HepG2 (cell line): ENCODE data around the gene COG1. TPM values are rescaled to one million over a fixed set of nuclear protein-coding genes. Genes with fewer than 3 reads are reported as not detected.

Experiments
- ASH2L ChIP-seq: fragments of 300-600, 200-600 bp; sonication (generic); IDR thresholded peaks from 2 replicates; pipeline ENCODE4 v1.7.0; 2017; ENCODE audit warnings: low read depth, mild to moderate bottlenecking, moderate library complexity, mixed read lengths, low read length; ENCODE audit not compliant: insufficient read length
- CBX1 ChIP-seq: IDR thresholded peaks from one replicate; pipeline ENCODE4 v1.6.1; 2016; ENCODE audit warnings: antibody characterized with exemption, low read depth
- CREB1 ChIP-seq, 2 experiments: fragments of 450-650 bp in 1 of 2; IDR thresholded peaks; 2 replicates each; pipeline ENCODE4 v1.6.1; 2016 to 2017; ENCODE audit warnings: control low read depth in 1 of 2, mild to moderate bottlenecking in 1 of 2, missing compliant biosample characterization in 1 of 2, missing genetic modification characterization in 1 of 2
- ELK4 ChIP-seq: sonication (generic); formaldehyde crosslinking; IDR thresholded peaks from 2 replicates; pipeline ENCODE4 v1.9.0; 2021; ENCODE audit warnings: missing genetic modification reagents, borderline replicate concordance
- HMGXB3 ChIP-seq: sonication (generic); formaldehyde crosslinking; IDR thresholded peaks from 2 replicates; pipeline ENCODE4 v1.4.0; 2020; ENCODE audit warnings: missing genetic modification reagents, borderline replicate concordance
- HNRNPL ChIP-seq: fragments of 200-400 bp; formaldehyde crosslinking; IDR thresholded peaks from 2 replicates; pipeline ENCODE4 v1.6.1; 2017; ENCODE audit warnings: mild to moderate bottlenecking, low read depth, low read length
- JARID2 ChIP-seq: sonication (generic); formaldehyde crosslinking; IDR thresholded peaks from 2 replicates; pipeline ENCODE4 v1.8.1; 2023; ENCODE audit warnings: missing genetic modification reagents, inconsistent platforms; ENCODE audit not compliant: insufficient replicate concordance
- MEIS1 ChIP-seq: sonication (generic); formaldehyde crosslinking; IDR thresholded peaks from 2 replicates; pipeline ENCODE4 v1.9.0; 2021; ENCODE audit warnings: mild to moderate bottlenecking, missing genetic modification reagents, moderate library complexity, borderline replicate concordance
- NCOA2 ChIP-seq: sonication (generic); formaldehyde crosslinking; IDR thresholded peaks from 2 replicates; pipeline ENCODE4 v1.8.0; 2022; ENCODE audit warnings: inconsistent platforms
- NFE2 ChIP-seq: sonication (generic); formaldehyde crosslinking; IDR thresholded peaks from 2 replicates; pipeline ENCODE4 v1.4.0; 2020; ENCODE audit warnings: missing genetic modification reagents
- RARG ChIP-seq: sonication (generic); formaldehyde crosslinking; IDR thresholded peaks from 2 replicates; pipeline ENCODE4 v1.4.0; 2020; ENCODE audit warnings: low read depth, mild to moderate bottlenecking, missing genetic modification reagents
- RFX3 ChIP-seq: IDR thresholded peaks from 2 replicates; pipeline ENCODE4 v1.6.1; 2016; ENCODE audit warnings: missing biosample characterization, missing genetic modification reagents
- SALL2 ChIP-seq: sonication (generic); formaldehyde crosslinking; IDR thresholded peaks from 2 replicates; pipeline ENCODE4 v1.8.1; 2023; ENCODE audit warnings: mild to moderate bottlenecking, missing genetic modification reagents, inconsistent platforms
- TAF1 ChIP-seq: sonication (generic); formaldehyde crosslinking; IDR thresholded peaks from 2 replicates; pipeline ENCODE4 v1.4.0; 2020; ENCODE audit warnings: missing genetic modification reagents
- WIZ ChIP-seq: sonication (generic); formaldehyde crosslinking; IDR thresholded peaks from 2 replicates; pipeline ENCODE4 v1.5.1; 2020; ENCODE audit warnings: mild to moderate bottlenecking, missing genetic modification reagents
- ZBTB42 ChIP-seq: sonication (generic); formaldehyde crosslinking; IDR thresholded peaks from 2 replicates; pipeline ENCODE4 v1.5.0; 2020; ENCODE audit warnings: mild to moderate bottlenecking, missing genetic modification reagents
- ZFP62 ChIP-seq: sonication (generic); formaldehyde crosslinking; IDR thresholded peaks from 2 replicates; pipeline ENCODE4 v1.4.0; 2020; ENCODE audit warnings: missing genetic modification reagents
- ZNF143 ChIP-seq: sonication (generic); formaldehyde crosslinking; IDR thresholded peaks from 2 replicates; pipeline ENCODE4 v1.4.0; 2020; ENCODE audit warnings: missing genetic modification reagents
- ZNF674 ChIP-seq: sonication (generic); formaldehyde crosslinking; IDR thresholded peaks from 2 replicates; pipeline ENCODE4 v1.5.0; 2020; ENCODE audit warnings: low read depth, mild to moderate bottlenecking, missing genetic modification reagents
- ZNF703 ChIP-seq: sonication (generic); formaldehyde crosslinking; IDR thresholded peaks from 2 replicates; pipeline ENCODE4 v1.5.1; 2020; ENCODE audit warnings: missing genetic modification reagents, mild to moderate bottlenecking, moderate library complexity, borderline replicate concordance
- ZNF83 ChIP-seq: sonication (generic); formaldehyde crosslinking; IDR thresholded peaks from 2 replicates; pipeline ENCODE4 v1.4.0; 2020; ENCODE audit warnings: missing genetic modification reagents, mild to moderate bottlenecking, borderline replicate concordance
- ZNF891 ChIP-seq: sonication (generic); formaldehyde crosslinking; IDR thresholded peaks from 2 replicates; pipeline ENCODE4 v1.5.0; 2020; ENCODE audit warnings: mild to moderate bottlenecking, missing genetic modification reagents
- polyA plus RNA-seq, 8 experiments: library from polyadenylated mRNA; depleted of rRNA in 3 of 8; stranded (reverse) in 7 of 8; unstranded in 1 of 8; fragments of >200 nt; fragmentation: Illumina TruSeq in 4 of 8; extraction: Trizol in 4 of 8; gene quantifications; 2 replicates each; pipeline versions ENCODE4 v1.2.1 to v1.2.3, GENCODE V29; 2011 to 2016; ENCODE audit warnings: low read depth in 4 of 8, missing spikeins in 1 of 8, mixed read lengths in 1 of 8; ENCODE audit not compliant: insufficient read depth in 1 of 8
- total RNA-seq, 5 experiments: library from RNA; depleted of rRNA; stranded (reverse); fragments of >200 nt; fragmentation: Illumina TruSeq; extraction: Trizol; gene quantifications; 2 replicates each; pipeline ENCODE4 v1.2.3, GENCODE V29; 2016; ENCODE audit warnings: low read depth in 1 of 5
- TF ChIP-seq, protein P1 (sequence below): IDR thresholded peaks from 2 replicates; pipeline ENCODE4 v1.6.1; 2016; ENCODE audit warnings: low read depth, control low read depth

COG1 gene
- total and polyA plus RNA-seq, 2 of the 13 experiments (the other 11 are each of a cell fraction or from before 2014, with no cell fraction given), result 36.6 to 39.7 TPM

DNA sequence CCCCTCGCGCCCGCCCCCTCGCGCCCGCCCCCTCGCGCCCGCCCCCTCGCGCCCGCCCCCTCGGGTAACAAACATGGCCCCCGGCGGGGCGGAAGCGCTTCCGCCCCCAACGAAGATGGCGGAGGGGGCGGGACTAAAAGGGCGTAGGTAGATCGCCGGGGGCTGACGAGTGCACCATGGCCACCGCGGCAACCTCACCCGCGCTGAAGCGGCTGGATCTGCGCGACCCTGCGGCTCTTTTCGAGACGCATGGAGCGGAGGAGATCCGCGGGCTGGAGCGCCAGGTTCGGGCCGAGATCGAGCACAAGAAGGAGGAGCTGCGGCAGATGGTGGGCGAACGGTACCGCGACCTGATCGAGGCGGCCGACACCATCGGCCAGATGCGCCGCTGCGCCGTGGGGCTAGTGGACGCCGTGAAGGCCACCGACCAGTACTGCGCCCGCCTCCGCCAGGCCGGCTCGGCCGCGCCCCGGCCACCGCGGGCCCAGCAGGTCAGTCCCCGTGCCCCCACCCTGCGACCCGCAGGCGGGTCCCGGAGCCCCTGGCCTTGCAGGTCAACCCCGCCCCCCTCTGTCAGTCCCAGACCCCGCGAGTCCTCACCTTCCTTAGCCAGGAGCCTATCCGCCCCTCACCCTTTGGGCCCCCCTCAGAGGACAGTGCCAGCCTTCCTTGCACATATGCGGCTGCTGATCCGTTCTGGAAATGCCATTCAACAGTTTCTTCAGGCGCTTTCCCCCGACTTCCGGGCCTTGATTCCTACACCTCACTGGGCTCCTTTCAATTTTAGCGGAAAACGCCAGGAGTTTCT, at the start of gene COG1 (continued):
- TF ChIP-seq HMGXB3 (CRISPR knock-in tag), result peak; percentile 76; the same call in 1 of the 2 replicates
- TF ChIP-seq ZBTB42 (CRISPR knock-in tag), result peak; percentile 87; the same call in 1 of the 2 replicates
- no peak for TF ChIP-seq RFX3 (CRISPR knock-in tag)
- no peak for TF ChIP-seq ZNF143 (CRISPR knock-in tag)
- TF ChIP-seq JARID2 (CRISPR knock-in tag), result peak; percentile 42
- TF ChIP-seq NFE2 (CRISPR knock-in tag), result no peak
- TF ChIP-seq RARG (CRISPR knock-in tag), result no peak; the same call in 1 of the 2 replicates
- TF ChIP-seq SALL2 (CRISPR knock-in tag), result peak; percentile 42; the same call in 1 of the 2 replicates
- TF ChIP-seq WIZ, result no peak; the same call in 1 of the 2 replicates
- peak; percentile 13; the same call in 1 of the 2 replicates for TF ChIP-seq NCOA2 (CRISPR knock-in tag)
- peak; percentile 27 for TF ChIP-seq CBX1
- TF ChIP-seq HNRNPL, result no peak
- no peak for TF ChIP-seq ZNF703 (CRISPR knock-in tag)
- no peak for TF ChIP-seq ZFP62 (CRISPR knock-in tag)
- 0 out of 2 replicates have a peak, but pooled peaks have one; percentile 25 for TF ChIP-seq ZNF83 (CRISPR knock-in tag)
- TF ChIP-seq, protein P1, sequence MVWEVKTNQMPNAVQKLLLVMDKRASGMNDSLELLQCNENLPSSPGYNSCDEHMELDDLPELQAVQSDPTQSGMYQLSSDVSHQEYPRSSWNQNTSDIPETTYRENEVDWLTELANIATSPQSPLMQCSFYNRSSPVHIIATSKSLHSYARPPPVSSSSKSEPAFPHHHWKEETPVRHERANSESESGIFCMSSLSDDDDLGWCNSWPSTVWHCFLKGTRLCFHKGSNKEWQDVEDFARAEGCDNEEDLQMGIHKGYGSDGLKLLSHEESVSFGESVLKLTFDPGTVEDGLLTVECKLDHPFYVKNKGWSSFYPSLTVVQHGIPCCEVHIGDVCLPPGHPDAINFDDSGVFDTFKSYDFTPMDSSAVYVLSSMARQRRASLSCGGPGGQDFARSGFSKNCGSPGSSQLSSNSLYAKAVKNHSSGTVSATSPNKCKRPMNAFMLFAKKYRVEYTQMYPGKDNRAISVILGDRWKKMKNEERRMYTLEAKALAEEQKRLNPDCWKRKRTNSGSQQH (CRISPR knock-in tag), result no peak; the same call in 1 of the 2 replicates
- TF ChIP-seq ZNF674 (CRISPR knock-in tag), result no peak
- TF ChIP-seq ZNF891 (CRISPR knock-in tag), result no peak; the same call in 1 of the 2 replicates
- TF ChIP-seq ELK4 (CRISPR knock-in tag), result no peak
- TF ChIP-seq TAF1 (CRISPR knock-in tag), result peak; percentile 93
- peak; percentile 96 for TF ChIP-seq ASH2L
- peak; percentile 68; the same call in 1 of the 2 replicates for TF ChIP-seq MEIS1 (CRISPR knock-in tag)
- peak; percentile 39; the same call in 1 of the 2 replicates for TF ChIP-seq CREB1 (IDR thresholded peaks at IDR 0.05)
- no peak for TF ChIP-seq CREB1 (CRISPR knock-in tag; IDR thresholded peaks at IDR 0.05)
